PC-3 (cell line): ENCODE results near the gene LTB4R.

ENCODE experiments used
- EZH2phosphoT487 ChIP-seq: fragments of 300-600 bp; sonication (generic); IDR thresholded peaks from 2 replicates; pipeline ENCODE4 v1.6.1; 2018; ENCODE audit warnings: mild to moderate bottlenecking, antibody characterized with exemption, low read length, borderline replicate concordance
- TF ChIP-seq, protein P1 (sequence below): fragments of 300-600 bp; sonication (generic); conservative IDR thresholded peaks from 2 replicates; pipeline ENCODE4 v1.5.1; 2017; ENCODE audit warnings: antibody characterized with exemption, low read depth, mild to moderate bottlenecking, low read length

DNA sequence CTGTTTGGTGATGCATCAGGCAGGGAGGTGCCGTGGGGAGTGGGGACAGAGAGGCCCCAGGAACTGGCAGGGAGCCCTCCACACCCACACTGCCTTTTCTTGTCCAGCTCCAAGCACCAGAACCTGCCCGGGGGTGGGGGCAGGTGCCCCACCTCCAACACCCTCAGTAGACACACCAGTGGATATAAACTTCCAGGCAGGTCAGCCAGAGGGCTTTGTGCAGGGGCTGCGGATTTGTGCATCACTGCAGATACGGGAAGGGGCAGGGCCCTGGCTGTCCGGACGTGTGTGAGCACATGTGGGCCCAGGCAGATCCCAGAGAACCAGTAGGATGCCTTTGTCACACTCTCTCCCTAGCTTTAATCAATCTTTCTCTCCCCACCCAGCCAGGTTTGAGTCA lies 47.0 kb upstream of the LTB4R start:
- TF ChIP-seq, protein P1, sequence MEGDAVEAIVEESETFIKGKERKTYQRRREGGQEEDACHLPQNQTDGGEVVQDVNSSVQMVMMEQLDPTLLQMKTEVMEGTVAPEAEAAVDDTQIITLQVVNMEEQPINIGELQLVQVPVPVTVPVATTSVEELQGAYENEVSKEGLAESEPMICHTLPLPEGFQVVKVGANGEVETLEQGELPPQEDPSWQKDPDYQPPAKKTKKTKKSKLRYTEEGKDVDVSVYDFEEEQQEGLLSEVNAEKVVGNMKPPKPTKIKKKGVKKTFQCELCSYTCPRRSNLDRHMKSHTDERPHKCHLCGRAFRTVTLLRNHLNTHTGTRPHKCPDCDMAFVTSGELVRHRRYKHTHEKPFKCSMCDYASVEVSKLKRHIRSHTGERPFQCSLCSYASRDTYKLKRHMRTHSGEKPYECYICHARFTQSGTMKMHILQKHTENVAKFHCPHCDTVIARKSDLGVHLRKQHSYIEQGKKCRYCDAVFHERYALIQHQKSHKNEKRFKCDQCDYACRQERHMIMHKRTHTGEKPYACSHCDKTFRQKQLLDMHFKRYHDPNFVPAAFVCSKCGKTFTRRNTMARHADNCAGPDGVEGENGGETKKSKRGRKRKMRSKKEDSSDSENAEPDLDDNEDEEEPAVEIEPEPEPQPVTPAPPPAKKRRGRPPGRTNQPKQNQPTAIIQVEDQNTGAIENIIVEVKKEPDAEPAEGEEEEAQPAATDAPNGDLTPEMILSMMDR: no peak
- no peak for TF ChIP-seq EZH2phosphoT487
